GM12875 (cell line): Measurements from ENCODE around the gene RBPMS2.
"Not testable (repeated sequence)": the region's sequence is repeated elsewhere in the genome, so short reads cannot be mapped to it uniquely, and the experiment has no call there.

Experiments used
- H3K4me3 ChIP-seq: one replicate; pipeline ENCODE4 v1.5.1; 2011; ENCODE audit warnings: low read depth, low read length, control low read depth
- CTCF ChIP-seq: IDR thresholded peaks from 2 replicates; pipeline ENCODE4 v1.5.1; 2011; ENCODE audit warnings: low read depth, mild to moderate bottlenecking, control low read depth, inconsistent platforms, low read length, moderate library complexity, borderline replicate concordance; ENCODE audit not compliant: insufficient read depth

The RBPMS2 gene

GRCh38 chr15:64775551-64776401, at the start of gene RBPMS2:
Gene RBPMS2 (minus strand): TSS chr15:64775589. CDS start chr15:64775319, 270 bp downstream.
- TF ChIP-seq CTCF, result no peak
- peak within 1 kb of the TSS; percentile 37 for H3K4me3 ChIP-seq

- H3K4me3 ChIP-seq, result peak overlapping the region; percentile 66
- TF ChIP-seq CTCF, result no peak
These were observed 49.6 kb upstream of the RBPMS2 start for GRCh38 chr15:64824929-64825430.

- no peak for TF ChIP-seq CTCF
- no peak overlapping the region for H3K4me3 ChIP-seq
These were observed 41.1 kb upstream of the RBPMS2 start for GRCh38 chr15:64816452-64816851.

DNA sequence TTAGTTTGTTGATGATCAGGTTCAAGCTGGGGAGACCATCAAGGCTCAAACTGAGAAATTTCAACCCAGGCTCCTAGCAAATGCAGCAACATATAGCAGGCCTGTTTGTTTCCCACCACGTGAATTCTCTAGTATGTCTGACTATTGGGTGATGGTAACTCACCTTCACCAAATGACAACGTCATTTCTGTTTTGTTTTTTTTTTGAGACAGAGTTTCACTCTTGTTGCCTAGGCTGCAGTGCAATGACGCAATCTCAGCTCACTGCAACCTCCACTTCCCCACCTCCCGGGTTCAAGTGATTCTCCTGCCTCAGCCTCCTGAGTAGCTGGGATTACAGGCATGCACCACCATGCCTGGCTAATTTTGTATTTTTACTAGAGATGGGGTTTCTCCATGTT, 39.6 kb upstream of the RBPMS2 start:
- H3K4me3 ChIP-seq, result not testable (repeated sequence)

DNA sequence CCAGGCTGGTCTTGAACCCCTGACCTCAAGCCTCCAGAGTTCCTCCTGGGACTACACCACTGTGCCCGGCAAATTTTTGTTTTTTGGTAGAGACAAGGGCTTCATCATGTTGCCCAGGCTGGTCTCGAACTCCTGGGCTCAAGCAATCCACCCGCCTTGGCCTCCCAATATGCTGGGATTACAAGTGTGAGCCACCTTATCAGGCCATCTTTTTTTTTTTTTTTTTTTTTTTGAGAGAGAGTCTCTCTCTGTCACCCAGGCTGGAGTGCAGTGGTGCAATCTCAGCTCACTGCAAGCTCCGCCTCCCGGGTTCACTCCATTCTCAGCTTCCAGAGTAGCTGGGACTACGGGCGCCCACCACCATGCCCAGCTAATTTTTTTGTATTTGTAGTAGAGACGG, 38.9 kb upstream of the RBPMS2 start:
- not testable (repeated sequence) for H3K4me3 ChIP-seq

GRCh38 chr15:64813075-64813474, 37.7 kb upstream of the RBPMS2 start:
- TF ChIP-seq CTCF, result no peak
- no peak overlapping the region for H3K4me3 ChIP-seq

DNA sequence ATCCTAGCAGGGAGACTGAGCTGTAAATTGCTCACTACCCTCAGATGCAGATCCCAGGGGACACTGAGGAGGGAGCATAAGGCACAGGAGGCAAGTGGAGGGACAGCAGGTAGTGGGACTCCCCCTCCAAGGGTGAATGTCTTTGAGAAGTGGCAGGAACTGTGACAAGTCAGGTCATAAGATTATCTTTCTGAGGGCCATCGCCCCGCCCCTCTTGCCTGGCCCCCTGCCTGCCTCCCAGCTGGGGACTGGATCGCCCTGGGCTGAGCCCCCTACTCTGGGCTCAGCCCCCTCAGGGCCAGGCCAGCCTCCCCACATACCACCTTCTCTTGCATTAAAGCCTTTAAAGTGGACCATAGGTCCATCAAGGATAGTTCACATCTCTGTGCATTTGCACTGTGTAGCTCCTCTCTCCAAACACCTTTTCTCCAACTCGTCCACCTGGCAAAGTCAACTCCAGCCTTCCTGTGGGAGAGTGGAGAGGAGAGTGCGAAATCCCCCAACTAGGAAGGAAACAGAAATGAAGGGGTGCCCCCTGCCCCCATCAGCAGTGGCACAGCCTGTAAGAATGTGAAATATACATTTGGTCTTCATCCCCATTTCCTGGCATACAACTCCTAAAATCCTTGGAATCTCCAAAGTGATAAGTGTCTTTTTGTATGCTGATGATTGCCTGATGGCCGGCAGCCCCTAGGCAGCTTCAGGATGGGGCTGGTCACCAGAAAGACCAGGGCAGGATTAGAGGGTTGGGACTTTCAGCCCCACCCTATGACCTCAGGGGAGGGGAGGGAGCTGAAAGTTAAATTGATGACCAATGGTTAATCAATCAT, 35.3 kb upstream of the RBPMS2 start:
- TF ChIP-seq CTCF, result no peak
- H3K4me3 ChIP-seq, result no peak overlapping the region
